GM12878 (cell line): ENCODE results near the gene PPBP. TPM values are rescaled to one million over a fixed set of nuclear protein-coding genes. Genes with fewer than 3 reads are reported as not detected.

ENCODE experiments used
- ATAC-seq: fragments of 200-7000 bp; cut with Tn5 transposase; 3 replicates; pipeline ENCODE4 v1.9.1; 2020; ENCODE audit warnings: mild to moderate bottlenecking, moderate library complexity
- BruUV-seq: library from RNA; stranded (reverse); fragments of 400-500 nt; replicated peaks from 2 replicates; lab custom pipeline; 2021; lab: Mats Ljungman, UMichigan
- CTCF ChIA-PET: fragments of 300-600 bp; sonication (Branson Sonifier 250); formaldehyde crosslinking; extraction: SDS; loops from one replicate; lab custom pipeline; 2021; ENCODE audit warnings: inconsistent platforms; lab: Yijun Ruan, JAX
- POLR2A ChIA-PET: fragments of 350-600 bp; formaldehyde crosslinking; extraction: SDS; loops from one replicate; lab custom pipeline; 2021; ENCODE audit warnings: inconsistent platforms; lab: Charles Lee
- RAD21 ChIA-PET: fragments of 300-600 bp; sonication (Branson Sonifier 250); formaldehyde crosslinking; loops from one replicate; lab custom pipeline; 2023; ENCODE audit warnings: antibody characterized with exemption; ENCODE audit not compliant: unreplicated experiment; lab: Charles Lee
- SMC1A ChIA-PET: fragments of 300-600 bp; sonication (Branson Sonifier 250); formaldehyde crosslinking; loops from one replicate; lab custom pipeline; 2023; ENCODE audit not compliant: unreplicated experiment, uncharacterized antibody; lab: Charles Lee
- DNase-seq: peaks from one replicate; pipeline ENCODE4 v3.0.0-alpha.2; 2011; ENCODE audit warnings: low read depth, low spot score
- FAIRE-seq: peaks from 3 replicates; lab custom pipeline; 2011; peaks lifted over from hg19 to GRCh38; lab: Jason Lieb, UNC
- H2AFZ ChIP-seq: 2 replicates; pipeline ENCODE4 v1.6.0; 2011; ENCODE audit warnings: low read depth, low read length, control low read depth; ENCODE audit not compliant: control insufficient read depth
- H3K27ac ChIP-seq: 2 replicates; pipeline ENCODE4 v1.5.1; 2011; ENCODE audit warnings: control low read depth; ENCODE audit not compliant: control insufficient read depth, insufficient read depth
- H3K27me3 ChIP-seq, 2 experiments: replicated peaks in 1 of 2; 2 replicates each; pipeline versions ENCODE4 v1.6.0 to v1.6.1; 2011; ENCODE audit warnings: low read length in 1 of 2; ENCODE audit not compliant: control insufficient read depth in 2 of 2, insufficient read depth in 2 of 2
- H3K36me3 ChIP-seq, 2 experiments: 2 replicates each; pipeline ENCODE4 v1.5.1; 2011; ENCODE audit warnings: low read length in 1 of 2; ENCODE audit not compliant: control insufficient read depth in 2 of 2, insufficient read depth in 2 of 2
- H3K4me1 ChIP-seq: 2 replicates; pipeline ENCODE4 v1.6.1; 2011; ENCODE audit warnings: mild to moderate bottlenecking, low read length, moderate library complexity, mixed read lengths; ENCODE audit not compliant: control insufficient read depth, insufficient read depth
- H3K4me2 ChIP-seq: 2 replicates; pipeline ENCODE4 v1.6.0; 2011; ENCODE audit warnings: control low read depth; ENCODE audit not compliant: control insufficient read depth, insufficient read depth
- H3K4me3 ChIP-seq: fragments of 200-600 bp; sonication (generic); 2 replicates; pipeline ENCODE4 v1.5.1; 2016
- H3K79me2 ChIP-seq: 2 replicates; pipeline ENCODE4 v1.6.0; 2011; ENCODE audit warnings: low read length; ENCODE audit not compliant: control insufficient read depth, insufficient read depth
- H3K9ac ChIP-seq: 2 replicates; pipeline ENCODE4 v1.8.0; 2011; ENCODE audit warnings: low read length, control low read depth, mixed read lengths; ENCODE audit not compliant: control insufficient read depth, insufficient read depth
- H3K9me3 ChIP-seq: replicated peaks from 3 replicates; pipeline ENCODE4 v1.5.1; 2011; ENCODE audit warnings: mild to moderate bottlenecking, low read length; ENCODE audit not compliant: control insufficient read depth, insufficient read depth
- H4K20me1 ChIP-seq: 2 replicates; pipeline ENCODE4 v1.6.0; 2011; ENCODE audit not compliant: control insufficient read depth, insufficient read depth
- CBX3 ChIP-seq: fragments of 200-600 bp; sonication (generic); IDR thresholded peaks from 2 replicates; pipeline ENCODE4 v1.6.1; 2016; ENCODE audit warnings: low read depth, borderline replicate concordance
- CBX5 ChIP-seq: sonication (generic); IDR thresholded peaks from 2 replicates; pipeline ENCODE4 v1.6.1; 2016; ENCODE audit warnings: low read depth, moderate library complexity, mild to moderate bottlenecking, inconsistent platforms
- EED ChIP-seq: sonication (generic); IDR thresholded peaks from 2 replicates; pipeline ENCODE4 v1.6.1; 2016; ENCODE audit warnings: antibody characterized with exemption, low read depth
- GATAD2B ChIP-seq: fragments of 450-650 bp; conservative IDR thresholded peaks from 2 replicates; pipeline ENCODE4 v1.6.1; 2017; ENCODE audit warnings: low read depth, mild to moderate bottlenecking, moderate library complexity
- HSF1 ChIP-seq: fragments of 150-350 bp; IDR thresholded peaks from 2 replicates; pipeline ENCODE4 v1.6.1; 2014; ENCODE audit warnings: mild to moderate bottlenecking, low read depth, low read length
- IRF4 ChIP-seq: IDR thresholded peaks from 2 replicates; pipeline ENCODE4 v1.6.1; 2011; ENCODE audit warnings: low read depth, low read length
- JUNB ChIP-seq: IDR thresholded peaks from 2 replicates; pipeline ENCODE4 v1.6.1; 2016; ENCODE audit warnings: antibody characterized with exemption, mild to moderate bottlenecking
- NKRF ChIP-seq: fragments of 450-650 bp; conservative IDR thresholded peaks from 2 replicates; pipeline ENCODE4 v1.6.1; 2017; ENCODE audit warnings: mild to moderate bottlenecking, moderate library complexity
- POLR2AphosphoS2 ChIP-seq: IDR thresholded peaks from 2 replicates; pipeline ENCODE4 v1.6.1; 2011; ENCODE audit warnings: low read depth, mild to moderate bottlenecking, low read length, improper control_type of control experiment, moderate library complexity
- POLR2AphosphoS5 ChIP-seq: IDR thresholded peaks from 2 replicates; pipeline ENCODE4 v1.6.1; 2011; ENCODE audit warnings: mild to moderate bottlenecking, low read length, inconsistent platforms
- RUNX3 ChIP-seq: IDR thresholded peaks from 2 replicates; pipeline ENCODE4 v1.6.1; 2012; ENCODE audit warnings: low read length, inconsistent platforms
- SMAD5 ChIP-seq: IDR thresholded peaks from 2 replicates; pipeline ENCODE4 v1.6.1; 2016; ENCODE audit warnings: antibody characterized with exemption, low read depth
- SP1 ChIP-seq: IDR thresholded peaks from one replicate; pipeline ENCODE4 v1.6.1; 2011; ENCODE audit warnings: low read depth, low read length
- ZBED1 ChIP-seq: IDR thresholded peaks from 2 replicates; pipeline ENCODE4 v1.6.1; 2016; ENCODE audit warnings: borderline replicate concordance
- ZBTB4 ChIP-seq: fragments of 450-650 bp; formaldehyde crosslinking; IDR thresholded peaks from 2 replicates; pipeline ENCODE4 v1.4.0; 2022; ENCODE audit warnings: mild to moderate bottlenecking, moderate library complexity
- WGBS: methylation state at CpG from one replicate; pipeline ENCODE4 v1.1.6; 2016; ENCODE audit warnings: low lambda C conversion rate; ENCODE audit not compliant: insufficient replicate concordance, insufficient coverage; ENCODE audit errors: missing lambda C conversion rate; 5-methylcytosine and 5-hydroxymethylcytosine counted together
- in situ Hi-C: fragments of 300-500 bp; cut with MboI; formaldehyde crosslinking; loops from 9 replicates; pipeline ENCODE4 v1.14.3; 2018; ENCODE audit warnings: mixed read lengths
- intact Hi-C: fragments of 100-400 bp; cut with micrococcal nuclease; formaldehyde crosslinking; loops from one replicate; pipeline ENCODE4 v1.14.2; 2022; ENCODE audit not compliant: unreplicated experiment
- polyA plus RNA-seq, 11 experiments: library from polyadenylated mRNA; depleted of rRNA in 4 of 11; unstranded in 6 of 11; stranded (reverse) in 5 of 11; fragments of >200 nt; fragmentation: Nextera tagmentation in 4 of 11; fragmentation: Illumina TruSeq in 1 of 11; extraction: Ambion mirVana in 4 of 11; extraction: Trizol in 1 of 11; gene quantifications; 1 replicate in 1 of 11; 2 replicates in 10 of 11; pipeline versions ENCODE4 v1.2.1 to v1.2.3, GENCODE V29; 2011 to 2016; ENCODE audit warnings: inconsistent platforms in 2 of 11, missing spikeins in 2 of 11, low read depth in 1 of 11
- total RNA-seq, 4 experiments: library from RNA; depleted of rRNA in 3 of 4; stranded (reverse); fragments of >200 nt in 3 of 4; fragmentation: Illumina TruSeq in 1 of 4; extraction: Trizol in 1 of 4; gene quantifications; 2 replicates each; pipeline versions ENCODE4 v1.2.1 to v1.2.3, GENCODE V29; 2013 to 2021

Gene PPBP
- total and polyA plus RNA-seq, 10 of the 15 experiments (the other 5 are each of a cell fraction or from before 2014, with no cell fraction given), result not detected

GRCh38 chr4:73992050-73992449 lies 4.1 kb upstream of the PPBP start:
- Histone ChIP-seq H2AFZ (no peak overlapping the region), H3K4me1 (no peaks in the 10 kb centered on the region), H3K4me2 (no peak overlapping the region), H3K36me3 (no peaks in the 10 kb centered on the region), H3K9me3 (no peaks in the 10 kb centered on the region), H4K20me1 (no peaks in the 10 kb centered on the region), H3K79me2 (no peaks in the 10 kb centered on the region), H3K9ac (no peak overlapping the region), H3K27ac (no peak overlapping the region), H3K4me3 (no peak overlapping the region), H3K27me3 (no peaks in the 10 kb centered on the region)
- in situ Hi-C loops (no loop called here), intact Hi-C loops (no loop called here)
- FAIRE-seq, result no peak
- BruUV-seq, result no TSS peak
- 0% methylated on average over 1 of the region's 1 CpG for WGBS
- TF ChIP-seq CBX5 (no peak), JUNB (no peak), IRF4 (no peak), ZBED1 (no peak), GATAD2B (no peak), POLR2AphosphoS2 (no peak), CBX3 (no peak), POLR2AphosphoS5 (no peak)
- no peak for DNase-seq
- ATAC-seq, result no peak
- SMC1A ChIA-PET, result no interaction called here
- CTCF ChIA-PET, result no interaction called here
- POLR2A ChIA-PET, result no interaction called here
- RAD21 ChIA-PET, result no interaction called here

- Histone ChIP-seq H2AFZ (no peak overlapping the region), H3K9ac (no peak overlapping the region), H3K27ac (no peak overlapping the region), H3K36me3 (no peaks in the 10 kb centered on the region), H3K79me2 (no peaks in the 10 kb centered on the region), H3K9me3 (no peaks in the 10 kb centered on the region), H3K4me1 (no peaks in the 10 kb centered on the region), H3K4me3 (no peak overlapping the region), H4K20me1 (no peaks in the 10 kb centered on the region), H3K27me3 (no peaks in the 10 kb centered on the region), H3K4me2 (no peak overlapping the region)
- WGBS, result 35% methylated on average over 1 of the region's 1 CpG
- in situ Hi-C loops, result no loop called here
- SMC1A ChIA-PET, result no interaction called here
- no peak for FAIRE-seq
- RAD21 ChIA-PET, result no interaction called here
- ATAC-seq, result no peak
- POLR2A ChIA-PET, result no interaction called here
- BruUV-seq, result no TSS peak
- CTCF ChIA-PET, result no interaction called here
- DNase-seq, result no peak
- intact Hi-C loops, result no loop called here
- TF ChIP-seq SP1, result no peak
- TF ChIP-seq RUNX3, result no peak
- TF ChIP-seq NKRF, result no peak
- TF ChIP-seq ZBTB4 (CRISPR knock-in tag), result no peak
- no peak for TF ChIP-seq HSF1
- no peak for TF ChIP-seq SMAD5
- no peak for TF ChIP-seq EED
Measured at GRCh38 chr4:73991742-73992000, 3.7 kb upstream of the PPBP start.
